GM23338 (cell line): ENCODE results near the gene IKZF3.

ENCODE experiments used
- CREB1 ChIP-seq: fragments of 250-450 bp; sonication (Bioruptor Pico); IDR thresholded peaks from 2 replicates; pipeline ENCODE4 v1.5.0; 2020; ENCODE audit warnings: low read depth, mild to moderate bottlenecking, moderate library complexity
- CTCF ChIP-seq, 2 experiments: fragments of 200-600 bp in 1 of 2; sonication (generic) in 1 of 2; conservative IDR thresholded peaks; 2 replicates each; pipeline versions ENCODE4 v1.5.1 to v1.6.1; 2016 to 2017; ENCODE audit warnings: antibody characterized with exemption in 2 of 2, low read depth in 2 of 2, mild to moderate bottlenecking in 2 of 2, moderate library complexity in 1 of 2
- ETS1 ChIP-seq: IDR thresholded peaks from 2 replicates; pipeline ENCODE4 v1.6.1; 2016; ENCODE audit warnings: antibody characterized with exemption
- EZH2 ChIP-seq: fragments of 200-600 bp; sonication (generic); IDR thresholded peaks from one replicate; pipeline ENCODE4 v1.8.0; 2017; ENCODE audit warnings: antibody characterized with exemption, mild to moderate bottlenecking, low read depth; ENCODE audit not compliant: unreplicated experiment
- EZH2phosphoT487 ChIP-seq: fragments of 200-600 bp; sonication (generic); IDR thresholded peaks from one replicate; pipeline ENCODE4 v1.8.1; 2018; ENCODE audit warnings: antibody characterized with exemption; ENCODE audit not compliant: unreplicated experiment
- JUNB ChIP-seq: IDR thresholded peaks from one replicate; pipeline ENCODE4 v1.6.1; 2016; ENCODE audit warnings: antibody characterized with exemption; ENCODE audit not compliant: unreplicated experiment
- NANOG ChIP-seq: IDR thresholded peaks from 2 replicates; pipeline ENCODE4 v1.6.1; 2016; ENCODE audit warnings: antibody characterized with exemption, borderline replicate concordance
- POLR2AphosphoS5 ChIP-seq: IDR thresholded peaks from 2 replicates; pipeline ENCODE4 v1.6.1; 2016; ENCODE audit warnings: antibody characterized with exemption, low read depth
- REST ChIP-seq: IDR thresholded peaks from one replicate; pipeline ENCODE4 v1.6.1; 2018; ENCODE audit warnings: antibody characterized with exemption; ENCODE audit not compliant: unreplicated experiment
- STAT1 ChIP-seq: IDR thresholded peaks from one replicate; pipeline ENCODE4 v1.6.1; 2016; ENCODE audit warnings: antibody characterized with exemption; ENCODE audit not compliant: unreplicated experiment
- ZNF114 ChIP-seq: fragments of 250-450 bp; sonication (Bioruptor Pico); IDR thresholded peaks from 2 replicates; pipeline ENCODE4 v1.5.0; 2020; ENCODE audit warnings: mild to moderate bottlenecking, moderate library complexity
- ZNF331 ChIP-seq: fragments of 250-450 bp; sonication (Bioruptor Pico); IDR thresholded peaks from 2 replicates; pipeline ENCODE4 v1.5.0; 2020; ENCODE audit warnings: low read depth, mild to moderate bottlenecking, moderate library complexity
- ZNF462 ChIP-seq: fragments of 250-450 bp; sonication (Bioruptor Pico); IDR thresholded peaks from 2 replicates; pipeline ENCODE4 v1.5.0; 2020; ENCODE audit warnings: mild to moderate bottlenecking, moderate library complexity

GRCh38 chr17:39742856-39743436 is 121.2 kb downstream of the IKZF3 start:
- TF ChIP-seq CTCF (conservative IDR thresholded peaks at IDR 0.05; ENCODE audit: low read depth in 2 of 2) (no peak), ETS1 (no peak), REST (no peak), ZNF331 (CRISPR knock-in tag) (no peak), POLR2AphosphoS5 (no peak), CREB1 (CRISPR knock-in tag) (no peak), NANOG (no peak), EZH2 (no peak), EZH2phosphoT487 (no peak), ZNF462 (CRISPR knock-in tag) (no peak), JUNB (no peak), STAT1 (no peak), ZNF114 (CRISPR knock-in tag) (no peak)
